ENCODE results near the gene ZBP1. TPM values are rescaled to one million over a fixed set of nuclear protein-coding genes. Genes with fewer than 3 reads are reported as not detected.
A peak's percentile ranks its signal among the peaks of the same experiment; 100 is the strongest.

ZBP1 gene
- total and polyA plus RNA-seq, 10 of the 15 experiments (the other 5 are each of a cell fraction or from before 2014, with no cell fraction given) = 0.93 to 10.6 (median 4.8) TPM

- H3K27me3 ChIP-seq (replicated peaks in 1 of 2; ENCODE audit: control insufficient read depth in 2 of 2, insufficient read depth in 2 of 2, low read length in 1 of 2) = peaks cover 0 to 4% of the 10 kb centered on the region in 2 experiments; a peak in 2 of 4 replicates
- WGBS (ENCODE audit: insufficient coverage, insufficient replicate concordance, low lambda C conversion rate, missing lambda C conversion rate) = 55% methylated on average over 19 of the region's 29 CpGs
- H3K27ac ChIP-seq (ENCODE audit: control insufficient read depth, insufficient read depth) = no peak overlapping the region
- no peak overlapping the region for H3K4me3 ChIP-seq
- peaks cover 2% of the 10 kb centered on the region; the same call in 1 of the 3 replicates for H3K9me3 ChIP-seq (replicated peaks; ENCODE audit: control insufficient read depth, insufficient read depth, low read length)
- no peaks in the 10 kb centered on the region for H3K36me3 ChIP-seq (ENCODE audit: control insufficient read depth in 2 of 2, insufficient read depth in 2 of 2, low read length in 1 of 2)
- SMC1A ChIA-PET (ENCODE audit: uncharacterized antibody, unreplicated experiment) = interaction anchor here (0.8 to 1.0 kb wide), 2 partner anchors 11 to 26 kb away, joined by 3 read pairs; no protein-coding TSS in a partner anchor
- CTCF ChIA-PET = interaction anchor here (0.9 kb wide), 1 partner anchor 9 kb away, joined by 3 read pairs; no protein-coding TSS in a partner anchor
- no peaks in the 10 kb centered on the region for H3K4me1 ChIP-seq (ENCODE audit: control insufficient read depth, insufficient read depth, low read length)
- H2AFZ ChIP-seq (ENCODE audit: control insufficient read depth, low read depth, low read length) = peak overlapping the region; percentile 59
- no peaks in the 10 kb centered on the region for H3K79me2 ChIP-seq (ENCODE audit: control insufficient read depth, insufficient read depth, low read length)
- H3K9ac ChIP-seq (ENCODE audit: control insufficient read depth, insufficient read depth, low read length) = no peak overlapping the region
- POLR2A ChIA-PET = interaction anchor here (1.5 kb wide), 1 partner anchor 9 kb away, joined by 4 read pairs; no protein-coding TSS in a partner anchor
- H4K20me1 ChIP-seq (ENCODE audit: control insufficient read depth, insufficient read depth) = no peaks in the 10 kb centered on the region
- peak; percentile 49 for ATAC-seq
- BruUV-seq (replicated peaks) = no TSS peak
- in situ Hi-C loops (cut with MboI) (no loop called here), intact Hi-C loops (cut with micrococcal nuclease; ENCODE audit: unreplicated experiment) (no loop called here)
- no peak overlapping the region for H3K4me2 ChIP-seq (ENCODE audit: control insufficient read depth, insufficient read depth)
- RAD21 ChIA-PET (ENCODE audit: unreplicated experiment) = interaction anchor here (0.7 kb wide), 1 partner anchor 30 kb away, joined by 4 read pairs; no protein-coding TSS in a partner anchor
- no peak for FAIRE-seq
- TF ChIP-seq ESRRA (IDR thresholded peaks at IDR 0.05; ENCODE audit: low read length) (no peak), ETV6 (conservative IDR thresholded peaks at IDR 0.05 in 1 of 2, IDR thresholded peaks at IDR 0.05 in 1 of 2; ENCODE audit: borderline replicate concordance in 1 of 2, low read depth in 1 of 2) (peak in 1 of 2 experiments; percentile 43; a peak in 1 of 4 replicates), SPI1 (IDR thresholded peaks at IDR 0.05; ENCODE audit: borderline replicate concordance, insufficient read depth, low read depth, low read length) (peak; percentile 48; the same call in 1 of the 2 replicates), SREBF2 (IDR thresholded peaks at IDR 0.05; ENCODE audit: low read length) (no peak)
- no peak for DNase-seq (ENCODE audit: low read depth, low spot score)
Measured at GRCh38 chr20:57628047-57628961, 8.1 kb upstream of the ZBP1 start.
